Body of pancreas (tissue), 4 donors: ENCODE measurements around the gene AHSP. TPM values are rescaled to one million over a fixed set of nuclear protein-coding genes. Genes with fewer than 3 reads are reported as not detected.

Experiments used
- ATAC-seq: fragments of 150-250 bp; one replicate; pipeline ENCODE4 v1.9.1; 2016
- DNase-seq, 4 donors: peaks; one replicate each; pipeline ENCODE4 v3.0.0-alpha.2; 2019
- H3K27ac ChIP-seq, 4 donors: fragments of 200-600 bp; sonication (generic); 1 replicate in 3 of 4; 2 replicates in 1 of 4; pipeline versions ENCODE4 v1.5.1 to v1.6.1; 2016 to 2019; ENCODE audit warnings: mild to moderate bottlenecking in 1 of 4, mixed read lengths in 1 of 4, moderate library complexity in 1 of 4
- H3K27me3 ChIP-seq, 2 donors: fragments of 200-600 bp; sonication (generic); one replicate each; pipeline ENCODE4 v1.6.0; 2016; ENCODE audit warnings: mild to moderate bottlenecking in 1 of 2
- H3K36me3 ChIP-seq, 2 donors: fragments of 200-600 bp; sonication (generic); replicated peaks in 1 of 2; 2 replicates each; pipeline ENCODE4 v1.5.1; 2016; ENCODE audit warnings: low read depth in 2 of 2; ENCODE audit not compliant: insufficient read depth in 1 of 2
- H3K4me1 ChIP-seq: fragments of 200-600 bp; sonication (generic); one replicate; pipeline ENCODE4 v1.6.0; 2016
- H3K4me3 ChIP-seq, 2 donors: fragments of 200-600 bp; sonication (generic); 1 replicate in 1 of 2; 2 replicates in 1 of 2; pipeline ENCODE4 v1.5.1; 2016 to 2019
- H3K9me3 ChIP-seq, 3 donors: fragments of 200-600 bp; sonication (generic); 1 replicate in 2 of 3; 2 replicates in 1 of 3; pipeline ENCODE4 v1.5.1; 2016
- POLR2A ChIP-seq, 3 donors: fragments of 450-650 bp; IDR thresholded peaks; one replicate each; pipeline ENCODE4 v1.6.1; 2016; ENCODE audit warnings: antibody characterized with exemption in 3 of 3, mild to moderate bottlenecking in 2 of 3
- WGBS, 2 donors: methylation state at CpG; one replicate each; pipeline ENCODE4 v1.1.5; 2017; 5-methylcytosine and 5-hydroxymethylcytosine counted together
- intact Hi-C: fragments of 100-400 bp; cut with DNase I; formaldehyde crosslinking; loops from one replicate; pipeline ENCODE4 v1.15.1; 2023
- total RNA-seq, 2 donors: library from RNA; depleted of rRNA; stranded (reverse); fragments of >200 nt; gene quantifications; one replicate each; pipeline ENCODE4 v1.1.0, GENCODE V29; 2016
- TF ChIP-seq, protein P1 (sequence below), 7 experiments: fragments of 450-650 bp in 4 of 7; fragments of 200-600 bp in 3 of 7; sonication (generic) in 3 of 7; IDR thresholded peaks; one replicate each; pipeline ENCODE4 v1.5.1; 2016 to 2019; ENCODE audit warnings: antibody characterized with exemption in 7 of 7

Gene AHSP
- total RNA-seq, 2 donors from 2014 or later: not detected

DNA sequence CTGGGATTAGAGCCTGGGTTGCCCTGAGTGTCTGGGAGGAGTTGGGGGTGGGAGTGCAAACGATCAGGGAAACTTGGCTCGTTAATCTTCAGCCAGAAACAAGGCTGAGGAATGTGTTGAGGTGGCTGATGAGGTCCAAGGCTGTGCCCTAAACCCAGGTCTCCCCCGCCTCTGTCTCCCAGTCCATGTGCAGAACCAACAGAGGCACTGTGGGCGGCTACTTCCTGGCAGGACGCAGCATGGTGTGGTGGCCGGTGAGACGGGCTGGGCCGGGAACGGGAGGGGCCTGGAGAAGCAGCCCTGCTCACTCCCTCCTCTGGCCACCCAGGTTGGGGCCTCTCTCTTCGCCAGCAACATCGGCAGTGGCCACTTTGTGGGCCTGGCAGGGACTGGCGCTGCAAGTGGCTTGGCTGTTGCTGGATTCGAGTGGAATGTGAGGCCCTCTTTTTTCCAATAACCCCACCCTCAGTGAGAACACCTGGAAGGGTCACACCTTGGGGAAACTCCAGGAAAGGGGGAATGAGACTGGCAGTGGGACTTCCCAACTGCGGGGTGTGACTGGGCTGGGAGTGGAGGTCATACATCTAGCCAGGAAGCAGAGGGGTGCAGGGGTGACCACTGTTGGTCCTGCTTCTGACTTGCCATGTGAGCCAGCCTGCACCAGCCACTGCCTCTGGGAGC is 43.1 kb upstream of the AHSP start:
- Histone ChIP-seq H3K36me3 (no peaks in the 10 kb centered on the region), H3K9me3 (no peaks in the 10 kb centered on the region), H3K27me3 (no peaks in the 10 kb centered on the region), H3K27ac (peak overlapping the region; percentile 25 to 64 (median 57)), H3K4me3 (no peak overlapping the region), H3K4me1 (peaks cover 28% of the 10 kb centered on the region)
- TF ChIP-seq, protein P1, sequence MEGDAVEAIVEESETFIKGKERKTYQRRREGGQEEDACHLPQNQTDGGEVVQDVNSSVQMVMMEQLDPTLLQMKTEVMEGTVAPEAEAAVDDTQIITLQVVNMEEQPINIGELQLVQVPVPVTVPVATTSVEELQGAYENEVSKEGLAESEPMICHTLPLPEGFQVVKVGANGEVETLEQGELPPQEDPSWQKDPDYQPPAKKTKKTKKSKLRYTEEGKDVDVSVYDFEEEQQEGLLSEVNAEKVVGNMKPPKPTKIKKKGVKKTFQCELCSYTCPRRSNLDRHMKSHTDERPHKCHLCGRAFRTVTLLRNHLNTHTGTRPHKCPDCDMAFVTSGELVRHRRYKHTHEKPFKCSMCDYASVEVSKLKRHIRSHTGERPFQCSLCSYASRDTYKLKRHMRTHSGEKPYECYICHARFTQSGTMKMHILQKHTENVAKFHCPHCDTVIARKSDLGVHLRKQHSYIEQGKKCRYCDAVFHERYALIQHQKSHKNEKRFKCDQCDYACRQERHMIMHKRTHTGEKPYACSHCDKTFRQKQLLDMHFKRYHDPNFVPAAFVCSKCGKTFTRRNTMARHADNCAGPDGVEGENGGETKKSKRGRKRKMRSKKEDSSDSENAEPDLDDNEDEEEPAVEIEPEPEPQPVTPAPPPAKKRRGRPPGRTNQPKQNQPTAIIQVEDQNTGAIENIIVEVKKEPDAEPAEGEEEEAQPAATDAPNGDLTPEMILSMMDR (IDR thresholded peaks at IDR 0.05): no peak
- peak in 1 of 3 donors; percentile 29 for TF ChIP-seq POLR2A (IDR thresholded peaks at IDR 0.05)
- peak; percentile 49 for ATAC-seq
- peak in 3 of 4 donors; percentile 45 to 72 (median 64) for DNase-seq
- 51 to 64% methylated on average over 7 to 14 of the region's 14 CpGs for WGBS, 2 donors
- intact Hi-C loops: no loop called here

DNA sequence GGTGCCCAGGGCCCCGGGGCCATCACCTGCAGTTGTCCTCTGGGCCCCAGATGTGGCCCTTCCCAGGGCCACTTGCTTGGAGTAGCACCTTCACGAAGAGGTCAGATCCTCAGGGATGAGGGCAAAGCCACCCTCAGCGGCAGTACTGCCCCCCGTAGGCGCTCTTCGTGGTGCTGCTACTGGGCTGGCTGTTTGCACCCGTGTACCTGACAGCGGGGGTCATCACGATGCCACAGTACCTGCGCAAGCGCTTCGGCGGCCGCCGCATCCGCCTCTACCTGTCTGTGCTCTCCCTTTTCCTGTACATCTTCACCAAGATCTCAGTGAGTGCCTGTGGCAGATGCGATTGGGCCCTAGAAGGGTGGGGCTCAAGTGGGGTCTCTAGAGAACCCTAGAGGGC is 42.1 kb upstream of the AHSP start:
- Histone ChIP-seq H3K27ac (peak overlapping the region in 1 of 4 donors; percentile 60), H3K27me3 (no peaks in the 10 kb centered on the region), H3K4me1 (peaks cover 28% of the 10 kb centered on the region), H3K9me3 (no peaks in the 10 kb centered on the region), H3K4me3 (no peak overlapping the region), H3K36me3 (no peaks in the 10 kb centered on the region)
- no peak for ATAC-seq
- 89 to 94% methylated on average over 11 to 17 of the region's 17 CpGs for whole genome bisulfite sequencing, 2 donors
- no peak for TF ChIP-seq POLR2A (IDR thresholded peaks at IDR 0.05)
- TF ChIP-seq, protein P1 (IDR thresholded peaks at IDR 0.05): no peak
- intact Hi-C loops: no loop called here
- DNase-seq: no peak

DNA sequence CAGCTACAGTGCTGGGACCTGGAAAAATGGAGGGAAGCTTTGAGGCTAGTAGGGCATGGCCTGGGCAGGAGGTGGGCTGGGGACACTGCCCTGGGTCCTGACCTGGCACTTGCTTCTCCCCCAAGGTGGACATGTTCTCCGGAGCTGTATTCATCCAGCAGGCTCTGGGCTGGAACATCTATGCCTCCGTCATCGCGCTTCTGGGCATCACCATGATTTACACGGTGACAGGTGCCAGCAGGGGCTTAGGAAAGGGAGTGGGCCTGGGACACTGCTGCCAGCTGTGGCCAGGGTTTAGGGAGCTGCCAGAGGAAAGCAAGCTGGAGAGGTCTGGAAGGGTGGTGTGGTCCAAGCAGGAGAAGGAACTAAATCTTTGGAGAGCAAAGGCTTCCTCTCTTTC is 41.7 kb upstream of the AHSP start:
- ATAC-seq (no peak), DNase-seq (no peak)
- Histone ChIP-seq H3K9me3 (no peaks in the 10 kb centered on the region), H3K36me3 (no peaks in the 10 kb centered on the region), H3K4me3 (no peak overlapping the region), H3K27ac (no peak overlapping the region), H3K4me1 (peaks cover 28% of the 10 kb centered on the region), H3K27me3 (no peaks in the 10 kb centered on the region)
- intact Hi-C loops: no loop called here
- TF ChIP-seq, protein P1 (IDR thresholded peaks at IDR 0.05): no peak
- no peak for TF ChIP-seq POLR2A (IDR thresholded peaks at IDR 0.05)
- WGBS, 2 donors: 60 to 97% methylated on average over 1 to 5 of the region's 5 CpGs

DNA sequence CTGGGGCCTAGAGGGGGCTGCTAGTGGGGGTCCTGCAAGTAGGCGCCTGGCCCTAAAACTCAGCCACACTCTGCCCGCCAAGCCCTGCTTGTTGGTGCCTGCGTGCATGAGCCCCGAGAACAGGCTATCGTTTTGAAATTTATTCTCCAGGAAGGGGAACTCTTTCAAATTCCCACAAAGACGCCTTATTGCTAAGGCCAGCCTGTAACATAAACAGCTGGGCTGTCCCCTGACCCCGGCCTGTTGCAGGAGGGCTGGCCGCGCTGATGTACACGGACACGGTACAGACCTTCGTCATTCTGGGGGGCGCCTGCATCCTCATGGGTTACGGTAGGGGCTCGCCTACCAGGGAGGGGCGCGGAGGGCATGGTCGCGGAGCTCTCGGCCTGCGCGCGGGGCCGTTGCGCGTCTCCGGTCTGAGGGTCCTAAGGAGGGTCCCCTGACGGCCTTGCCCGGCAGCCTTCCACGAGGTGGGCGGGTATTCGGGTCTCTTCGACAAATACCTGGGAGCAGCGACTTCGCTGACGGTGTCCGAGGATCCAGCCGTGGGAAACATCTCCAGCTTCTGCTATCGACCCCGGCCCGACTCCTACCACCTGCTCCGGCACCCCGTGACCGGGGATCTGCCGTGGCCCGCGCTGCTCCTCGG is 40.5 kb upstream of the AHSP start:
- Histone ChIP-seq H3K4me1 (peaks cover 28% of the 10 kb centered on the region), H3K9me3 (no peaks in the 10 kb centered on the region), H3K27ac (peak overlapping the region in 1 of 4 donors; percentile 34), H3K36me3 (no peaks in the 10 kb centered on the region), H3K27me3 (no peaks in the 10 kb centered on the region), H3K4me3 (peak overlapping the region in 1 of 2 donors; percentile 58)
- WGBS, 2 donors: 9 to 38% methylated on average over 6 to 48 of the region's 48 CpGs
- no peak for DNase-seq
- intact Hi-C loops: no loop called here
- TF ChIP-seq, protein P1 (IDR thresholded peaks at IDR 0.05): no peak
- no peak for TF ChIP-seq POLR2A (IDR thresholded peaks at IDR 0.05)
- ATAC-seq: no peak
